ENCODE measurements around the gene SEMA5A. TPM values are rescaled to one million over a fixed set of nuclear protein-coding genes. Genes with fewer than 3 reads are reported as not detected.
A peak's percentile ranks its signal among the peaks of the same experiment; 100 is the strongest.
"Not testable (repeated sequence)": the region's sequence is repeated elsewhere in the genome, so short reads cannot be mapped to it uniquely, and the experiment has no call there.

Gene SEMA5A
- total RNA-seq, 1 experiment from 2014 or later: 2.7 TPM

DNA sequence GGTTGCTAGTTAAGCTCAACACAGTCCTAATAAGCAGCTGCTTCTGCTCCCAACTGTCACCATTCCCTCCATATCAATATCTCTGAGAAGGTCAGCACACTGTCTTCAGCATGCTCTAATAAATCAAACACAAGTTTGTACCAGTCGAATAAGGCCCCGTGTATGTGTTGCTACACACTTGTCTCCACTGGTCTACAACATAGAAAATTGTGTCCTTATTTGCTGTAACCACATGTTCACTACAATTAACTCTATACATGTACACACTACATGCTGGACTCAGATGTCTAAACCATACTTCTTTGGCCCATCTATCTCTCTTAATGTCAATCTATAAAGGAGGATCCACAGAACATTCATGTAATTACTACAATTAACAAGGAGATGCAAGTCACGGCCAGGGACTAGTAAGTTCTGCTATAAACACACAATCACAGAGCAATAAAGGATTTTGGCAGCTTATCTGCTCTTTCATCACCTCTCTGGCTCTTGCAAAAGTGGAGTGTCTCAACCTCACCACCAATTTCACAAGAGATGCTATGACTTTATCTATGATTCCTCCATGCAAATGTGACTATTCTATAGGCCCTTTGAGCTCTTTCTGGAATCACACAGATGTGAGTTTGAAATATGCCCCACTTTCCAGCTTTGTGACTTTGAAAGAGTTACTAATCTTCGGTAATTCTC is 143.9 kb downstream of the SEMA5A start:
- no peak for DNase-seq (ENCODE audit: low read depth)

DNA sequence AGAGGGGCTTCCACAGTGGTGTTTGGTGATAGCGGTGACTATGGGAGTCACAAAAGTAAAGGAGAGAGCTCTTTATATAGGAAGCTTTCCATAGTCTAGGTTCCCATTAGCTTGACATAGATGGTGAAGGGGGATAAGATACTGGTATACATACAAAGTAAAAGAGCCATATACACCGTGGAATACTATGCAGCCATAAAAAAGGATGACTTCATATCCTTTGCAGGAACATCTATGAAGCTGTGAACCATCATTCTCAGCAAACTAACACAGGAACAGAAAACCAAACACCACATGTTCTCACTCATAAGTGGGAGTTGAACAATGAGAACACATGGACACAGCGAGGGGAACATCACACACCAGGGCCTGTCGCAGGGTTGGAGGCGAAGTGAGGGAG is 146.1 kb downstream of the SEMA5A start:
- not testable (repeated sequence) for DNase-seq (ENCODE audit: low read depth)

- no peak for DNase-seq (ENCODE audit: low read depth)
These were observed 146.8 kb downstream of the SEMA5A start for GRCh38 chr5:9399094-9399493.

DNA sequence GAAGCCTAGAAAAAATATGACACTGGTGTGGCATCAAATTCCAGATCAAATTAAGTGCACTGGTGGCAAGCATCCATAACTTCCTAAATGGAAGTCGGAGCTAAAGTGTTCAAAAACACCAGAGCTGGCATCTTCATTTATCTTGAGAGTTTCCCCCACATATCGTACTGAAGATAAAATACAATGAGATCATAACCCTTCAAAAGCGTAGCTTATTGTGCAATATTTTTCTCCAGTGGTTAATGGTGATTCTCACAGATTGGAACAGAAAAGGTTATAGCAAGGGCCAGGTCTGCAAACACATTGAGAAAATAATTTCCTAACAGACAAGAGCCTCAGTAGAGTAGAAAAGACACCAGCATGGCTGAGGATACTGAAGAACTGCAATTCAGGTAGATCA is 147.6 kb downstream of the SEMA5A start:
- DNase-seq (ENCODE audit: low read depth): no peak

GRCh38 chr5:9396285-9396770 is 149.5 kb downstream of the SEMA5A start:
- no peak for DNase-seq (ENCODE audit: low read depth)

- no peak for DNase-seq (ENCODE audit: low read depth)
These were observed 150.2 kb downstream of the SEMA5A start for GRCh38 chr5:9395706-9396105.

DNA sequence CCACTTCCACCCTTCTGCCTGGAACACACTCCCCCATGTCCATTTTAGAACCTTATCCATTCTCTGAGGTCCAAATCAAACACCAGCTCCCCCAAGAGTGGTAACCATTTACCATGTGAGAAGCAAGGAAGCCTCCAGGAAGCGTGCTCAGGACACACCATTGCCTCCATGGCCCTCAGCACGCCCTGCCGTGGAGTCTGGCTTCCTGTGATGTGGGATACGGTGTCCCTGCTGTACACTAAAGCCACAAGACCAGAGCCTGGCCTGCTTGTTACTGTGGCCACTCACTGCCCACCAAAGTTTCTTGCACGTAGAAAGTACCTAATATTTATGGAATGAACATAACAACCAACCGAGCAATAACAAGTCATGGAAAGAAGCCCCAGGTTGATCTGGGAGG is 151.7 kb downstream of the SEMA5A start:
- no peak for DNase-seq (ENCODE audit: low read depth)

- no peak for DNase-seq (ENCODE audit: low read depth)
These were observed 153.2 kb downstream of the SEMA5A start for GRCh38 chr5:9392625-9393024.

GRCh38 chr5:9391080-9391479 is 154.8 kb downstream of the SEMA5A start:
- DNase-seq (ENCODE audit: low read depth): no peak

- no peak for DNase-seq (ENCODE audit: low read depth)
These were observed 155.8 kb downstream of the SEMA5A start for GRCh38 chr5:9390113-9390512.

DNA sequence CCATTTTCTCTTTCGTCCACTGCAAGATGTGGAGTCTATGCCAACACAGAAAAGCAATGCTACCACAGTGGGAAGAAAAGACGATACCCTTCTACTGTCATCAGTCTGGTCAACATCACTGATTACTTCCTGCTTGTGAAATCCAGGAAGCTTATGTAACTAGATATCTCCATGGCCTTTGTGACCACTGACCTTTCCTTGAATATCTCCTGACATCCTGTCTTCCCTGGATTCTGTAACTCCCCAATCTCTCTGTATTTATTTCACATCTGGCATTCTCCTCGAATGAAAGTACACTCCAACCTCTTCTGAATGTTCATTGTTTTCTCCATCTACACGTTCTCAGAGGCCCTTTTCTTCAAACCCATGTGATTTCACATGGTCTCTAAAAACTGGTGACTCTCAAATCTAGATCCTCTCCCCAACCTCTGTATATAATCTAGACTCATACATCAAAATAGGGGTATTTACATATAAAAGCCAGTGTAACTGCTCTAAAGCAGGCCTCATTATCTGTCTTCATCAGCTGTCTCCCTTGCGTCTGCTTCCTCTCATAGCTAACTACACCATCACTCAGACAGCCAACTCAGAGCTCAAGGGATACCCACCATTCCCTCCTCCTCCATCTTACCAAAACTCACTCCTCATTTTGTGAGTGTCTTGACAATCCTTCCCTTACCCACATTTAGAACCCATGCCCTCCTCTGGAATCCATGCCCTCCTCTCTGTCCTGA is 156.8 kb downstream of the SEMA5A start:
- DNase-seq (ENCODE audit: low read depth): peak; percentile 24

GRCh38 chr5:9387879-9388278 is 158.0 kb downstream of the SEMA5A start:
- DNase-seq (ENCODE audit: low read depth): no peak

DNA sequence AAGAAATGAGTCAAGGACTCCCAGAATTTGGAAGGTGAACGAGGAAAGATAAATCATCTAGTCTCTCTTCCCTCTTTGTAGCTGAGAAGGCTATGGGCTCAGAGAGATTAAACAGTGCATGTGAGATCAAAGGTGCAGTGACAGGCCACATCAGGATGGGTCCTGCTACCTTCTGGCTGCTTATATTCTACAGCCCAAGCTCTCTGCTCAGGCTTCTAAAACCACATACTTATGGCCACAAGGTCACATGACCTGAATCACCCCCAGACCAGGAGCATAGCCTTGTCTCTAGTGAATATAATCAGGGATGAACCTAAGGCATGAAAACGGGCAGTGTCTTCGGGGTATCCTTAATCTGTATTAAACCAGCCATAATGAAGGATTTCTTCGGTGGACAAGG is 158.9 kb downstream of the SEMA5A start:
- no peak for DNase-seq (ENCODE audit: low read depth)

- no peak for DNase-seq (ENCODE audit: low read depth)
These were observed 163.4 kb downstream of the SEMA5A start for GRCh38 chr5:9382522-9382921.

- no peak for DNase-seq (ENCODE audit: low read depth)
These were observed 164.4 kb downstream of the SEMA5A start for GRCh38 chr5:9381464-9381863.

GRCh38 chr5:9380109-9380508 is 165.8 kb downstream of the SEMA5A start:
- DNase-seq (ENCODE audit: low read depth): peak; percentile 44

DNA sequence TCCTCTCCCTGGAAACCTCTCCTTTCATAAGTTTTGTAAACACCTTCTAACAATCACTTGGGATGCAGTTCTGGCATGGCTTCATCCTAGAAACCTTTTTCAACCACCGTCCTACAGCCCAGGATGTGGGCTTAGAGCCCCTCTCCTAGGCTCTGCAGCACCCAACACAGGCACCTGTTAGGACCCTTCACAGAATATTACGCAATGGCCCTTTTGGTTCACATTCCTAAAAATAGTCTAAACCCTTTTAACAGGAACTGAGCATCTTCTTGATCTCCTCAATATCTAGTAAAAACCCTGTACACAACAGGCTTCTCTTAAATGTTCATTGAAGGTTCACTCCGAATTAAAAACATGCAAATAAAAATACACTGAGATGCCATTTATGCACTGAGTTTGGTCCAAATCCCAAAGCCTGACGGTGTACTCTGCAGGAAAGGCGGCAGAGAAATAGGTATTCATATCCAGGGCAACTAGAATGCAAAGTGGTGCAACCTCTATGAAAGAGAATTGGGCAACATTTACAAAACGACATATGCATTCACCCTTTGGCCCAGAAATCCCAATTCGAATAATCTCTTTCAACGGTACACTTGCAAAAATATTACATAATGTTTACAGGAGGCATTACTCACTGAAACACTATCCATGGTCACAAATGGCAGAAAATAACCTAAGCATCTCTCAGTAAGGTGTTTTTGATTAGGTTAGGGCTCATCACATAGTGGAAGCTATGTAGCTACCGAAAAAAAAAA is 169.3 kb downstream of the SEMA5A start:
- DNase-seq (ENCODE audit: low read depth): no peak

- no peak for DNase-seq (ENCODE audit: low read depth)
These were observed 170.1 kb downstream of the SEMA5A start for GRCh38 chr5:9375756-9376155.

- DNase-seq (ENCODE audit: low read depth): no peak
These were observed 171.8 kb downstream of the SEMA5A start for GRCh38 chr5:9374025-9374424.

DNA sequence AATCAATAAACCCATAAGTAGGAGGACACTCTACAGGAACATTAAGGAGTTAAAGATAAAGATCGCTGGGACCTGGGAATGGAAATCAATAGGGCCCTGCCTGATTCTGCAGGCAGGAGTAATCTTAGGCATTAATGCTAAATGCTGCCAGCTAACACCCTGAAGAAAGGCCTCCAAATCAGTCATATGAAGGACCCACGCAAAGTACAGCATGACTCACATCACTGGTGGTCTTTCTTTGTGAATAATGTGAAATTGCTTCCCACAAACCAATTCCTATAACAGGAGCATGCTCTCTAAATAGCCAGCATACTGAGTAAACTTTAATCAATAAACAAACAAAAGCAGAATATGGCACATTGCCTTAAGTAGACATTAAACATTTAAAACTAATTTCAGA is 172.3 kb downstream of the SEMA5A start:
- no peak for DNase-seq (ENCODE audit: low read depth)

DNA sequence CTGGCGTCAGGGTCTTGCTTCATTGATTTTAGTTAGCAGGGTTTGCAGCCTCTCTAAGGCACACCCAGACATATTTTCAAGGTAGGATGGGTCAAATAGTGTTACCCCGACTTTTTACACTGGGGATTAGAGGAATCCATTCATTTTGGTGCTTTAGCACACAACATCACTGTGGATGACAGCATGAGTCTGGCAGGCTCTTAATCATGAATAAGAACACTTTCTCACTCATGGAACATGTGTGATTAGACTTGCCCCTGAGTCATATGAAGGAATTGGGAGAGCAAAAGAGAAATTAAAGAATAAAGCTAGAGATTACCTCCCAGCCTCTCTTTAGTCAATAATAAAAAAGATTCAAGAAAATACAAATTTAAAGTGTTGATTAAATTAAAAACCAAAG is 175.6 kb downstream of the SEMA5A start:
- DNase-seq (ENCODE audit: low read depth): no peak

GRCh38 chr5:9365512-9365911 is 180.4 kb downstream of the SEMA5A start:
- DNase-seq (ENCODE audit: low read depth): no peak

Measured in HT1080 (cell line).